Liver (tissue), 3 donors: ENCODE data around the gene COQ9.

Experiments used
- ATF3 ChIP-seq: IDR thresholded peaks from 2 replicates; pipeline ENCODE4 v1.6.1; 2016; ENCODE audit warnings: antibody characterized with exemption
- CTCF ChIP-seq: fragments of 150-350 bp; IDR thresholded peaks from 2 replicates; pipeline ENCODE4 v1.5.1; 2017; ENCODE audit warnings: improper control_type of control experiment, low read depth, low read length; ENCODE audit not compliant: missing input control
- EGR1 ChIP-seq, 2 donors: IDR thresholded peaks; 2 replicates each; pipeline ENCODE4 v1.6.1; 2016 to 2018; ENCODE audit warnings: antibody characterized with exemption in 2 of 2, low read depth in 2 of 2
- GABPA ChIP-seq, 2 donors: IDR thresholded peaks in 1 of 2; conservative IDR thresholded peaks in 1 of 2; 2 replicates each; pipeline ENCODE4 v1.6.1; 2016; ENCODE audit warnings: antibody characterized with exemption in 2 of 2, mild to moderate bottlenecking in 1 of 2, moderate library complexity in 1 of 2
- JUND ChIP-seq, 2 donors: IDR thresholded peaks; 2 replicates each; pipeline ENCODE4 v1.6.1; 2016; ENCODE audit warnings: antibody characterized with exemption in 2 of 2
- MAX ChIP-seq: IDR thresholded peaks from 2 replicates; pipeline ENCODE4 v1.6.1; 2016; ENCODE audit warnings: antibody characterized with exemption
- RAD21 ChIP-seq, 2 donors: IDR thresholded peaks; 2 replicates each; pipeline ENCODE4 v1.6.1; 2016; ENCODE audit warnings: antibody characterized with exemption in 2 of 2, mild to moderate bottlenecking in 2 of 2
- RXRA ChIP-seq, 2 donors: IDR thresholded peaks; 2 replicates each; pipeline ENCODE4 v1.6.1; 2017 to 2018; ENCODE audit warnings: antibody characterized with exemption in 2 of 2, mild to moderate bottlenecking in 1 of 2
- SP1 ChIP-seq: IDR thresholded peaks from 2 replicates; pipeline ENCODE4 v1.6.1; 2018; ENCODE audit warnings: antibody characterized with exemption, mild to moderate bottlenecking
- TAF1 ChIP-seq: conservative IDR thresholded peaks from 2 replicates; pipeline ENCODE4 v1.6.1; 2016; ENCODE audit warnings: antibody characterized with exemption, mild to moderate bottlenecking
- YY1 ChIP-seq: IDR thresholded peaks from 2 replicates; pipeline ENCODE4 v1.6.1; 2016; ENCODE audit warnings: antibody characterized with exemption, mild to moderate bottlenecking
- ZBTB33 ChIP-seq: IDR thresholded peaks from 2 replicates; pipeline ENCODE4 v1.6.1; 2016; ENCODE audit warnings: antibody characterized with exemption
- TF ChIP-seq, protein P1 (sequence below): IDR thresholded peaks from 2 replicates; pipeline ENCODE4 v1.6.1; 2016; ENCODE audit warnings: antibody characterized with exemption, mild to moderate bottlenecking
- donor health status: healthy.
- donor health status: healthy.

DNA sequence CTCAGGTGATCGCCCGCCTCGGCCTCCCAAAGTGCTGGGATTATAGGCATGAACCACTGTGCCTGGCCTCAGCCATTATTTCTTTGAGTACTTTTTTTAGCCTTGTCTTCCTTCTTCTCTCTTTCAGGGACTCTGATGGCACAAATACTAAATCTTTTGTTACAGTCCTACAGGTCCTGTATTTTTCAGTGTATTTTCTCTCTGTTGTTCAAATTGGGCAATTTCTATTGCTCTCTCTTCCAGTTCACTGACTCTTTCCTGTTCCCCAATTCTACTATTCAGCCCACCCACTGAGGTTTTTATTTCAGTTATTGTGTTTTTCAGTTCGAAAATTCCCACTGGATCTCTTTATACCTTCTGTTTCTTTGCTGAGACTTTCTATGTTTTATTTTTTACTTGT lies 46.5 kb downstream of the COQ9 start:
- no peak for TF ChIP-seq CTCF
- TF ChIP-seq, protein P1, sequence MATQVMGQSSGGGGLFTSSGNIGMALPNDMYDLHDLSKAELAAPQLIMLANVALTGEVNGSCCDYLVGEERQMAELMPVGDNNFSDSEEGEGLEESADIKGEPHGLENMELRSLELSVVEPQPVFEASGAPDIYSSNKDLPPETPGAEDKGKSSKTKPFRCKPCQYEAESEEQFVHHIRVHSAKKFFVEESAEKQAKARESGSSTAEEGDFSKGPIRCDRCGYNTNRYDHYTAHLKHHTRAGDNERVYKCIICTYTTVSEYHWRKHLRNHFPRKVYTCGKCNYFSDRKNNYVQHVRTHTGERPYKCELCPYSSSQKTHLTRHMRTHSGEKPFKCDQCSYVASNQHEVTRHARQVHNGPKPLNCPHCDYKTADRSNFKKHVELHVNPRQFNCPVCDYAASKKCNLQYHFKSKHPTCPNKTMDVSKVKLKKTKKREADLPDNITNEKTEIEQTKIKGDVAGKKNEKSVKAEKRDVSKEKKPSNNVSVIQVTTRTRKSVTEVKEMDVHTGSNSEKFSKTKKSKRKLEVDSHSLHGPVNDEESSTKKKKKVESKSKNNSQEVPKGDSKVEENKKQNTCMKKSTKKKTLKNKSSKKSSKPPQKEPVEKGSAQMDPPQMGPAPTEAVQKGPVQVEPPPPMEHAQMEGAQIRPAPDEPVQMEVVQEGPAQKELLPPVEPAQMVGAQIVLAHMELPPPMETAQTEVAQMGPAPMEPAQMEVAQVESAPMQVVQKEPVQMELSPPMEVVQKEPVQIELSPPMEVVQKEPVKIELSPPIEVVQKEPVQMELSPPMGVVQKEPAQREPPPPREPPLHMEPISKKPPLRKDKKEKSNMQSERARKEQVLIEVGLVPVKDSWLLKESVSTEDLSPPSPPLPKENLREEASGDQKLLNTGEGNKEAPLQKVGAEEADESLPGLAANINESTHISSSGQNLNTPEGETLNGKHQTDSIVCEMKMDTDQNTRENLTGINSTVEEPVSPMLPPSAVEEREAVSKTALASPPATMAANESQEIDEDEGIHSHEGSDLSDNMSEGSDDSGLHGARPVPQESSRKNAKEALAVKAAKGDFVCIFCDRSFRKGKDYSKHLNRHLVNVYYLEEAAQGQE: no peak
- TF ChIP-seq JUND (IDR thresholded peaks at IDR 0.05): no peak
- TF ChIP-seq RAD21 (IDR thresholded peaks at IDR 0.05): no peak
- no peak for TF ChIP-seq RXRA (IDR thresholded peaks at IDR 0.05)
- TF ChIP-seq MAX: no peak
- no peak for TF ChIP-seq SP1
- TF ChIP-seq GABPA (IDR thresholded peaks at IDR 0.05 in 1 of 2, conservative IDR thresholded peaks at IDR 0.05 in 1 of 2): no peak
- TF ChIP-seq EGR1 (IDR thresholded peaks at IDR 0.05; ENCODE audit: low read depth in 2 of 2): no peak
- TF ChIP-seq ATF3: no peak
- no peak for TF ChIP-seq YY1
- no peak for TF ChIP-seq ZBTB33
- no peak for TF ChIP-seq TAF1
